Renal cortex interstitium (tissue), 11 donors: ENCODE data around the gene KCNK17. TPM values are rescaled to one million over a fixed set of nuclear protein-coding genes. Genes with fewer than 3 reads are reported as not detected.
"Not testable (repeated sequence)": the region's sequence is repeated elsewhere in the genome, so short reads cannot be mapped to it uniquely, and the experiment has no call there.

Experiments used
- DNase-seq, 11 donors: peaks; one replicate each; pipeline ENCODE4 v3.0.0-alpha.2; 2013; ENCODE audit warnings: low read depth in 9 of 11, low spot score in 4 of 11; ENCODE audit errors: extremely low read depth in 1 of 11
- polyA plus RNA-seq, 3 donors: library from polyadenylated mRNA; unstranded; fragments of 120-200 nt; gene quantifications; one replicate each; pipeline ENCODE4 v1.2.1, GENCODE V29; 2013; ENCODE audit not compliant: insufficient read length in 3 of 3

Gene KCNK17
- polyA plus RNA-seq, 3 donors = 0.16 to 0.35 TPM; not detected in 1

DNA sequence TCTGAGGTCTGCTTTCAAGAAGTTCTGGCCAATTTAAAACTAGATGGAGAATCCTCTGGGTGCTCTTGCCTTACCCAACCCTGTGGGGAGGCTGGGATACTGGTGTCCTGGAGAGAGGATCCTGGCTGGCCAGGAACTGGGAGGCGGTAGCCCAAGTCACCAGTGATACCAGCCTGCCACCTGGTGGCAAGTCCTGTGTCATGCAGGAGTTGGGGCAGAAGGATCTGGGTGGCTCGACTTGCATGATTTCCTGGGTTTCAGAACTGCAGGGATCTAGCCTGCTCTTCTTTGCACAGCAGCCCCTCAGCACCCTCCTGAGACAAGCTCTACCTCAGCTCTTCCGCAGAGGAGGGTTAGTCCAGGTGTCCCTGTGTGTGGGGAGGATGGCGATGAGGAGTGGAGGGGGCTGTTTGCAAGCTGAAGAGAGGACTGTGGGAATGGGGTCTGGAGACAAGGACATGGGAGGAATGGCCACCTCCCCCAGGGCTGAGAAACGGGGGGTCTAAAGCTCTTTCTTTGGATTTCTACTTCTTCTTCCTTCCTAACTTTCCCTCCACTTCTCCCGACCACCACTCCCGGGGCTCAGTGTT is 4.2 kb downstream of the KCNK17 start:
- DNase-seq = peak; percentile 29 to 63 (median 48)

GRCh38 chr6:39307462-39307861 is 6.8 kb downstream of the KCNK17 start:
- no peak for DNase-seq

DNA sequence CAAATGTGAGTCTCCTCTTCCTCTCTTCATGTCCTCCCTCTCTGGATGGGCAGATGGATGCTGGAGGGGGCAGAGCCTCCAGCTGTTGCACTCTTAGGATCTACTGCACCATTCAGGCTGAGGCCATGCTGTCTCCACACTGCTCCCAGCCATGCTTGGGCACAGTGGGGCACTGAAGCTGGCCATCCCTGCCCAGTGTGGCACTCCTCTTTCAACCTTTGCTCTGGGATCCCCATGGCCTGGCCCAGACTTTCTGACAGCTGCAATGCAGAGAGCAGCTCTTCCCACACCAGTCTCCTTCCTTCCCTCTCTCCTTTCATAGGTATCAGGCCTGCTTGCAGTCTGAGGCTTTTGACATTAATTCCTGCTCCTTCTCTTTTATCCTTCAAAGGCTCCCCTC is 9.3 kb downstream of the KCNK17 start:
- DNase-seq = no peak

DNA sequence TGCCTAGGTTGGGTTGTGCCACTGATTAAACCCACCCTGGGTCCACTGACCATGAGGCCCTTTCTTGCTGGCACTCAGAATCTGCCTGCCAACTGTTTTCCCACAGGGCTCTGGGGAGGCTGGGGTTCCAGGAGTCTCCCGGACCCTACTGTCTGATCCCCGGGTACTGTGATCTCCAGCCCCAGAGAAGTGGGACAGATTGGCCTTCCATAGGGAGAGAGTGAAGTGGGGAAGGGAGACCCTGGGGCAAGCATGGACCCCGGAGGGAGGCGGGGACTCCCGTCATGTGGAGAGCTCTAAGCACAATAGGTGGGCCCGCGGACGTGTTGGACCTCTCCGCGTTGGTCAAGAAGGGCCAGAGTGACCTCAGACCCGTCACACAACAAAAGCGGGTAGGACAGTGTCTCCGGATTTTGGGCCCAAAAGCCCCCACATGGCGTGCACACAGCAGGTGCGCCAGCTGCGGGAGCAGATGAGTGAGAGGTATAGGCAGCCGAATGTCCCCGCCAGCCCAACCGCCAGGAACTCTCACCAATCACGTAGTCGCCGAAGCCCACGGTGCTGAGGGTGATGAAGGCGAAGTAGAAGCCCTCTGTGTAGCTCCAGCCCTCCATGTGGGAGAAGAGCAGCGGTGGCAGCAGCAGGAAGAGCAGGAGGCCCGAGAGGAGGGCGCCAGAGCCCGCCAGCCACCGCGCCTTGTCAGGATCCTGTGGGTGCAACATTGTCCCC is 10.6 kb downstream of the KCNK17 start:
- DNase-seq = no peak

GRCh38 chr6:39302669-39303424 is 11.4 kb downstream of the KCNK17 start:
- peak; percentile 31 to 64 (median 56) for DNase-seq

DNA sequence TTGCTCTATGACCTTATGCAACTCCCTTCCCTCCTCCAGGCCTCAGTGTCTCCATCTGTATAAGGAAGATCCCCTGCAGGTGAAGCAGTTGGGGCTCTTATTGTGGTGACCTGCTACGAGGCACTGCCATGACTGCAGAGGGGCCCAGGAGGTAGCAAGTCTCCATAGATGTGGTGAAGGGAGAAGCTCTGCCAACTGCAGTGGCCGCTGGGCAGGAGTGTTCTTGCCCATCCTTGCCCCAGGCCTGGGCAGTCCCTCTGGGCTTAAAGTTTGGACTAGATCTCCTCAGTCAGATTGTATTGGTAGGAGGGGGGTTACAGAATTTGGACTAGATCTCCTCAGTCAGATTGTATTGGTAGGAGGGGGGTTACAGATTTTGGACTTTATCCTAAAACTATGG is 12.2 kb downstream of the KCNK17 start:
- no peak for DNase-seq

- DNase-seq = no peak
Observed at GRCh38 chr6:39301606-39302005, 12.6 kb downstream of the KCNK17 start.

DNA sequence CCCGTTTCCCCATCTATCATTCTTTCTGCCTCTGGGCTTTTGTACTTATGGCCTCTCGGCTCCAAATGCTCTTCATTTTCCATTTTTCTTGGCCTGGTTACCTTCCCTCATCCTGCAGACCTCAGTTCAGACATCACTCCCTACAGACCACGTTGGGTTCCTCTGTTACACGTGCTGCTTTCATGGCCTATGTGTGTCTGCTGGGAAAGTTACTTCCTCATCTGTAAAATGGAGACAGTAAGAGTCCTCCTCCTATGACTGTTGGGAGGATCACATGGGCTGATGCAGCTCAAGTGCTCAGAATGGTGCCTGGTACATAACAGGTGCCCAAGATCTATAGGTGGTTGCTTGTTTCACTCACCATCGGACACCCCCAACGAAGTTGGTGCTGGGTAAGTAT is 13.5 kb downstream of the KCNK17 start:
- DNase-seq = no peak

- no peak for DNase-seq
Observed at GRCh38 chr6:39298061-39298460, 16.2 kb downstream of the KCNK17 start.

GRCh38 chr6:39296745-39297640 is 17.2 kb downstream of the KCNK17 start:
- DNase-seq = no peak

DNA sequence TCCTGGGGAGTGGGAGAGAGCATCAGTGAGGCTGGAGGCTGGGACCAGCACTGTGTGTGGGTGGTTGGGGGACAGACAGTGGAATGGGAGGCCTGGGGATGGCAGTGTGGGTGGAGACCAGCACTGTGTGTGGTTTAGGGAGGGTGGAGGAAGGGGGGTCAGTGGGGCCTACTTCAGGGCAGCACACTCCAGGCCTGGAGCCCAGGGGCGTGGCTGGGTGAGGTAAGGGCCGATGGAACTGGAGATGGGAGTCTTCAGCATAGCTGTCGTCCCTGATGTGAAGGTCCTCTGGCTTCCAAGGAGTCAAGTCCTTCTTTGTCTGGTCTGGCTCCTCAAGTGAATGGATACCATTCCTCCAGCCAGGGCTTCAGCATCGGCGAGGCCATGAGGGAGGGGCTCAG is 18.6 kb downstream of the KCNK17 start:
- no peak for DNase-seq

DNA sequence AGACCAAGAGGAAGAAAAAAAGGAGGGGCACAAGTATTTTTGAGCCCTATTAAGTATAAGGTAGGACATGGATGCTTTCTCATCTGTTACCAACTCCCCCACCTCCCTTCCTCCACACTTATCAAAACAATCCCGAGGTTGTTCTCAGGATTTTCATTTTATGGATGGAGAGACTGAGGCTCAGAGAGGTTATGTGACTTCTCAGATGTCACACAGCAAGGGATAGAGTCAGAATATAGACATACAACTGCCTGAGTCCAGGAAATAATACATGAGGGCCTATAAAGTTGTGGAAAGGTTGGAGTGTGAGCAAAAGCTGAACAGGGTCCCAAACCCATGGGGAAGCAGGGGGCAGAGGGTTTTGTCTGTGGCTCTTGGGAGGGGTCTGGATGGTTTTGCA is 19.3 kb downstream of the KCNK17 start:
- DNase-seq = no peak

DNA sequence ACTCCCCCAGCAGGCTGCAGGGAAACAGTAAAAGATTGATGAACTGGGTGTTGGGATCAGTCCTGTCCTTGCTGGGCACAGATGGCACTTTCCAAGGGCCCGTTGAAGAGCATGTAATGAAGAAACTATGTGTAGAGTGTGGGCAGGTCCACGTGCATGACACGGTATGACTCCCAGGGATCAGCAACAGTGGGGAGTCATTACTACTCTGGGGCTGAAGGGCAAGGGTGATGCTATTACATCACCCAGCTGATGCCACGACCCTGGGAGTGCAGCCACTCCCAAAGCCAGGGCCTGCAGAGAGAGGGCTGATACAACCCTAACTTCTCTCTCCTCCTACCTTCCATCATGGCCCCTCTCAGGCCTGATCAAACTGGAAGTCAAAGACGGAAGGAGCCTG is 20.1 kb downstream of the KCNK17 start:
- DNase-seq = no peak

DNA sequence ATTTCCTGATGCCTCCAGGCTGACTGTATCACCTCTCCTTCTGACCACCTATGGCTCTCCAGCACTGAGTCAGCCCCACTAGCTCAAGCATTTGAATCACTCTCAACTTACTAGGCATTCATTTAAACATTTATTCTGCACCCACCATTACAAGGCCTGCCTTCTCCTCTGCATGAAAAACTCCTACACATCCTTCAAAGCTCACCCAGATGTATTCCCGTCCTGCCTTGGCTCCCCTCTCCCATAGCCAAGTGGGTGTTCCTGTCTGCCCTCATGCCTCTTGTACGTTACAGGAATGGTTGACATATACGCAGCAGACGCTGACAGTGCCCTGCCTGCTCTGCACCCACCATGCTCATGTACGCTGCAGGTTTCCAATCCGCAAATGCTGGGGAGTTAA is 21.6 kb downstream of the KCNK17 start:
- DNase-seq = no peak

GRCh38 chr6:39289490-39289889 is 24.7 kb downstream of the KCNK17 start:
- DNase-seq = no peak

- DNase-seq = no peak
Observed at GRCh38 chr6:39287601-39288000, 26.6 kb downstream of the KCNK17 start.

GRCh38 chr6:39286596-39286995 is 27.6 kb downstream of the KCNK17 start:
- DNase-seq = not testable (repeated sequence)

DNA sequence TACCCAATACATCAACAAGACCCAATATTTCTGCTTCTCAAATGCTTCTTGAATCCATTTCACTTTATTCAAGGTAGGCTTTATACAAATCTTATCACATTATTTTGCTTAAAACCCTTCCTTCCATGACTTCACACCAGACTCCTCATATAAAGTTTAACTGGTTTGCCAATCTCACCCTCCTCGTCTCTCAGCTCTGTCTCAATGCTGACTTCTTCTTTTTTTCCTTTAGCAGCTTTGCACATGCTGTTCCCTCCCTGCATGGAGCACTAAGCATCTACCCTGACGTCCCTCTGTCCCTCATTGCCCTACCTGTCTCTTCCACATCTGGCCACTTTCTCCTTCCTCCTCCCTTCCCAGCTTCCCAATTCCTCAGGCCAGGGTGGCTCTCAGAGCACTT is 31.4 kb downstream of the KCNK17 start:
- DNase-seq = no peak

DNA sequence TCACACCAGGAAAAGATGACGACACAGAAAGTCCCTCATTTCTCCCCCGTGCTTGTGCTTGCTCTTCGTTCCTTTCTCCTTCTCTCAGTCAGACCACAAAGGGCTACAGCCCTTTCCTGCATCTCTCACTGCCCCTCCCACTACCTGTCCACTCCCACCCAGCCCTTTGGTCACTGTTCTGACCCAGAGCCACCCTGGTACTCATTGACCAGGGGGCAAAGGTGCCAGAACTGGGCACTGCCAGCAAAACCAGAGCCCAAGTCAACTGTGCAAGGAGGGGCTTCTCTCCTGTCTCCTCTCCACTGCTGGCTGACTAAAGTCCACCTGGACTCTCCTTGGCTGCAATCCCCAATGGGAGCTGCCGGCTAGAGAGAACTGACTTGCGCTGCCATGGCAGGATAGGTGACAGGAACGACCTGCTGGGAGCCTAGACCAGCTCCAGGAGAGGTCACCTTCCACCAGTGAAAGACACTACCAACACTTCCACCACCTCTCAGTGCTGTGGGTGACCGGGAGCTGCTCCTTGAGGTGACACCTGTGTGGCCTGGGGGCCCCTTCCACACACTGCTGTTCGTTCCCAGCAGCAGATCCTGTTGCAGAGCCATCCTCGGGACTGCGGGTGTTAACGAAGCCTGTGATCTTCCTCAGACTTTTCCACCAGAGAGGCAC is 32.8 kb downstream of the KCNK17 start:
- DNase-seq = no peak
